Fibroblast of lung (primary cell): ENCODE measurements around the gene BBIP1. TPM values are rescaled to one million over a fixed set of nuclear protein-coding genes. Genes with fewer than 3 reads are reported as not detected.

Source experiments
- DNase-seq, 2 donors: peaks; one replicate each; pipeline versions ENCODE4 v3.0.0 to v3.0.0-alpha.2; 2010; ENCODE audit warnings: low read depth in 2 of 2
- H2AFZ ChIP-seq: 2 replicates; pipeline ENCODE4 v1.5.1; 2012; ENCODE audit warnings: low read length, control low read depth, inconsistent platforms
- H3K27ac ChIP-seq: 2 replicates; pipeline ENCODE4 v1.5.1; 2011; ENCODE audit warnings: low read length, control low read depth; ENCODE audit not compliant: insufficient read depth
- H3K27me3 ChIP-seq: 2 replicates; pipeline ENCODE4 v1.5.1; 2011; ENCODE audit warnings: mild to moderate bottlenecking, low read length; ENCODE audit not compliant: control insufficient read depth, insufficient read depth
- H3K36me3 ChIP-seq: 2 replicates; pipeline ENCODE4 v1.5.1; 2011; ENCODE audit warnings: low read length; ENCODE audit not compliant: control insufficient read depth, insufficient read depth
- H3K4me1 ChIP-seq: 2 replicates; pipeline ENCODE4 v1.5.1; 2011; ENCODE audit warnings: low read length; ENCODE audit not compliant: control insufficient read depth, insufficient read depth; ENCODE audit errors: extremely low read depth
- H3K4me2 ChIP-seq: 2 replicates; pipeline ENCODE4 v1.5.1; 2011; ENCODE audit warnings: low read length, control low read depth; ENCODE audit not compliant: insufficient read depth; ENCODE audit errors: extremely low read depth
- H3K4me3 ChIP-seq, 4 experiments: fragments of 200-600 bp in 1 of 4; sonication (generic) in 1 of 4; replicated peaks in 1 of 4; 2 replicates each; pipeline ENCODE4 v1.5.1; 2011 to 2016; ENCODE audit warnings: low read length in 4 of 4, low read depth in 3 of 4, mild to moderate bottlenecking in 3 of 4, control low read depth in 2 of 4, inconsistent platforms in 1 of 4, mixed read lengths in 1 of 4; ENCODE audit not compliant: insufficient read depth in 1 of 4; ENCODE audit errors: control extremely low read depth in 1 of 4
- H3K79me2 ChIP-seq: 2 replicates; pipeline ENCODE4 v1.5.1; 2012; ENCODE audit warnings: mild to moderate bottlenecking, low read length, inconsistent platforms; ENCODE audit not compliant: control insufficient read depth, insufficient read depth
- H3K9ac ChIP-seq: 2 replicates; pipeline ENCODE4 v1.5.1; 2011; ENCODE audit warnings: mild to moderate bottlenecking, low read length, control low read depth; ENCODE audit not compliant: insufficient read depth
- H3K9me3 ChIP-seq: 2 replicates; pipeline ENCODE4 v1.5.1; 2012; ENCODE audit warnings: low read depth, low read length; ENCODE audit not compliant: control insufficient read depth, insufficient read depth
- H4K20me1 ChIP-seq: 2 replicates; pipeline ENCODE4 v1.5.1; 2011; ENCODE audit warnings: low read length; ENCODE audit not compliant: control insufficient read depth, insufficient read depth; ENCODE audit errors: extremely low read depth
- CTCF ChIP-seq, 2 donors: IDR thresholded peaks in 1 of 2; conservative IDR thresholded peaks in 1 of 2; 1 replicate in 1 of 2; 2 replicates in 1 of 2; pipeline ENCODE4 v1.5.1; 2011 to 2012; ENCODE audit warnings: low read length in 2 of 2, control low read depth in 1 of 2, inconsistent platforms in 1 of 2, low read depth in 1 of 2, mild to moderate bottlenecking in 1 of 2
- EZH2 ChIP-seq: IDR thresholded peaks from 2 replicates; pipeline ENCODE4 v1.5.1; 2012; ENCODE audit warnings: low read length, control low read depth, mild to moderate bottlenecking; ENCODE audit errors: missing control alignments
- polyA plus RNA-seq, 2 donors: library from polyadenylated mRNA; depleted of rRNA in 1 of 2; stranded (reverse) in 1 of 2; unstranded in 1 of 2; fragments of >200 nt; gene quantifications; 2 replicates each; pipeline ENCODE4 v1.2.1, GENCODE V29; 2011 to 2012; ENCODE audit warnings: missing spikeins in 1 of 2
- total RNA-seq: library from RNA; depleted of rRNA; stranded (reverse); fragments of >200 nt; gene quantifications from 2 replicates; pipeline ENCODE4 v1.2.1, GENCODE V29; 2014

The BBIP1 gene
- total and polyA plus RNA-seq, 2 donors (not counting 1 experiment from before 2014, with no cell fraction given): 30.1 to 31.7 TPM

- Histone ChIP-seq H4K20me1 (no peaks in the 10 kb centered on the region), H3K9me3 (no peaks in the 10 kb centered on the region), H3K36me3 (no peaks in the 10 kb centered on the region), H3K4me3 (no peak overlapping the region), H3K27me3 (no peaks in the 10 kb centered on the region), H3K9ac (no peak overlapping the region), H3K4me2 (no peak overlapping the region), H3K4me1 (peaks cover 8% of the 10 kb centered on the region), H3K27ac (no peak overlapping the region), H2AFZ (no peak overlapping the region), H3K79me2 (no peaks in the 10 kb centered on the region)
- no peak for DNase-seq
- TF ChIP-seq CTCF (conservative IDR thresholded peaks at IDR 0.05 in 1 of 2, IDR thresholded peaks at IDR 0.05 in 1 of 2; ENCODE audit: low read depth in 1 of 2, low read length in 2 of 2) (no peak), EZH2 (no peak)
These were observed 55.0 kb downstream of the BBIP1 start for GRCh38 chr10:110863956-110864355.

GRCh38 chr10:110863361-110863760 lies 55.6 kb downstream of the BBIP1 start:
- Histone ChIP-seq H3K79me2 (no peaks in the 10 kb centered on the region), H3K4me1 (peaks cover 8% of the 10 kb centered on the region), H3K27me3 (no peaks in the 10 kb centered on the region), H4K20me1 (no peaks in the 10 kb centered on the region), H3K27ac (no peak overlapping the region), H3K36me3 (no peaks in the 10 kb centered on the region), H3K9ac (no peak overlapping the region), H2AFZ (no peak overlapping the region), H3K9me3 (no peaks in the 10 kb centered on the region), H3K4me2 (no peak overlapping the region), H3K4me3 (no peak overlapping the region)
- no peak for TF ChIP-seq EZH2
- TF ChIP-seq CTCF (conservative IDR thresholded peaks at IDR 0.05 in 1 of 2, IDR thresholded peaks at IDR 0.05 in 1 of 2; ENCODE audit: low read depth in 1 of 2, low read length in 2 of 2): no peak
- DNase-seq: no peak

GRCh38 chr10:110862961-110863360 lies 56.0 kb downstream of the BBIP1 start:
- Histone ChIP-seq H3K9ac (no peak overlapping the region), H3K9me3 (no peaks in the 10 kb centered on the region), H3K79me2 (no peaks in the 10 kb centered on the region), H2AFZ (no peak overlapping the region), H3K27me3 (no peaks in the 10 kb centered on the region), H3K27ac (no peak overlapping the region), H3K4me2 (no peak overlapping the region), H4K20me1 (no peaks in the 10 kb centered on the region), H3K4me1 (peaks cover 8% of the 10 kb centered on the region), H3K4me3 (no peak overlapping the region), H3K36me3 (no peaks in the 10 kb centered on the region)
- DNase-seq: no peak
- TF ChIP-seq CTCF (conservative IDR thresholded peaks at IDR 0.05 in 1 of 2, IDR thresholded peaks at IDR 0.05 in 1 of 2; ENCODE audit: low read depth in 1 of 2, low read length in 2 of 2): no peak
- TF ChIP-seq EZH2: no peak
